ENCODE data around the gene CACNB4.
A peak's percentile ranks its signal among the peaks of the same experiment; 100 is the strongest.

The CACNB4 gene

GRCh38 chr2:152088006-152088405 lies 10.8 kb downstream of the CACNB4 start:
- no peak for DNase-seq (ENCODE audit: low read depth)

- DNase-seq (ENCODE audit: low read depth), result no peak
Measured at GRCh38 chr2:152086231-152086630, 12.6 kb downstream of the CACNB4 start.

GRCh38 chr2:152084076-152084475 lies 14.8 kb downstream of the CACNB4 start:
- DNase-seq (ENCODE audit: low read depth), result no peak

GRCh38 chr2:152083202-152083875 lies 15.5 kb downstream of the CACNB4 start:
- DNase-seq (ENCODE audit: low read depth), result no peak

GRCh38 chr2:152078662-152079061 lies 20.2 kb downstream of the CACNB4 start:
- DNase-seq (ENCODE audit: low read depth), result no peak

GRCh38 chr2:152078023-152078422 lies 20.8 kb downstream of the CACNB4 start:
- no peak for DNase-seq (ENCODE audit: low read depth)

- no peak for DNase-seq (ENCODE audit: low read depth)
Measured at GRCh38 chr2:152075461-152076050, 23.3 kb downstream of the CACNB4 start.

GRCh38 chr2:152072011-152072410 lies 26.8 kb downstream of the CACNB4 start:
- DNase-seq (ENCODE audit: low read depth), result no peak

- no peak for DNase-seq (ENCODE audit: low read depth)
Measured at GRCh38 chr2:152071518-152071917, 27.3 kb downstream of the CACNB4 start.

- no peak for DNase-seq (ENCODE audit: low read depth)
Measured at GRCh38 chr2:152071092-152071491, 27.8 kb downstream of the CACNB4 start.

- DNase-seq (ENCODE audit: low read depth), result no peak
Measured at GRCh38 chr2:152068226-152068625, 30.6 kb downstream of the CACNB4 start.

- DNase-seq (ENCODE audit: low read depth), result no peak
Measured at GRCh38 chr2:152067823-152068222, 31.0 kb downstream of the CACNB4 start.

GRCh38 chr2:152065945-152066344 lies 32.9 kb downstream of the CACNB4 start:
- no peak for DNase-seq (ENCODE audit: low read depth)

- no peak for DNase-seq (ENCODE audit: low read depth)
Measured at GRCh38 chr2:152064001-152064400, 34.8 kb downstream of the CACNB4 start.

GRCh38 chr2:152063325-152063924 lies 35.4 kb downstream of the CACNB4 start:
- DNase-seq (ENCODE audit: low read depth), result no peak

- DNase-seq (ENCODE audit: low read depth), result peak; percentile 64
Measured at GRCh38 chr2:152062125-152063091, 36.4 kb downstream of the CACNB4 start.

GRCh38 chr2:152061383-152061782 lies 37.5 kb downstream of the CACNB4 start:
- no peak for DNase-seq (ENCODE audit: low read depth)

- DNase-seq (ENCODE audit: low read depth), result no peak
Measured at GRCh38 chr2:152058655-152059054, 40.2 kb downstream of the CACNB4 start.

GRCh38 chr2:152056418-152056817 lies 42.4 kb downstream of the CACNB4 start:
- no peak for DNase-seq (ENCODE audit: low read depth)

- no peak for DNase-seq (ENCODE audit: low read depth)
Measured at GRCh38 chr2:152055366-152056108, 43.3 kb downstream of the CACNB4 start.

GRCh38 chr2:152054593-152054992 lies 44.3 kb downstream of the CACNB4 start:
- peak; percentile 76 for DNase-seq (ENCODE audit: low read depth)

GRCh38 chr2:152051436-152051835 lies 47.4 kb downstream of the CACNB4 start:
- DNase-seq (ENCODE audit: low read depth), result no peak

All from HS-5 (cell line).